HG02981 (cell line): Measurements from ENCODE around the gene RAB27B.

Experiments used
- ATAC-seq: cut with Tn5 transposase; IDR thresholded peaks from one replicate; pipeline ENCODE4 v1.9.1; 2021; ENCODE audit warnings: mild to moderate bottlenecking, moderate library complexity; ENCODE audit not compliant: unreplicated experiment

Gene RAB27B

GRCh38 chr18:54906331-54907185 lies 78.3 kb downstream of the RAB27B start:
- ATAC-seq = no peak

- no peak for ATAC-seq
These were observed 81.3 kb downstream of the RAB27B start for GRCh38 chr18:54909538-54909937.

GRCh38 chr18:54910161-54910919 lies 82.1 kb downstream of the RAB27B start:
- ATAC-seq = no peak

- no peak for ATAC-seq
These were observed 83.3 kb downstream of the RAB27B start for GRCh38 chr18:54911551-54911950.

GRCh38 chr18:54914816-54915215 lies 86.5 kb downstream of the RAB27B start:
- no peak for ATAC-seq

GRCh38 chr18:54916507-54916906 lies 88.2 kb downstream of the RAB27B start:
- ATAC-seq = no peak

GRCh38 chr18:54918060-54918459 lies 89.8 kb downstream of the RAB27B start:
- ATAC-seq = no peak

GRCh38 chr18:54919412-54919811 lies 91.1 kb downstream of the RAB27B start:
- ATAC-seq = no peak

- no peak for ATAC-seq
These were observed 95.2 kb downstream of the RAB27B start for GRCh38 chr18:54923339-54923956.

GRCh38 chr18:54924948-54925347 lies 96.7 kb downstream of the RAB27B start:
- no peak for ATAC-seq

- no peak for ATAC-seq
These were observed 98.5 kb downstream of the RAB27B start for GRCh38 chr18:54926593-54927325.

GRCh38 chr18:54928236-54928635 lies 100.0 kb downstream of the RAB27B start:
- ATAC-seq = no peak

GRCh38 chr18:54931152-54931551 lies 102.9 kb downstream of the RAB27B start:
- no peak for ATAC-seq

- no peak for ATAC-seq
These were observed 104.2 kb downstream of the RAB27B start for GRCh38 chr18:54932472-54932871.

- ATAC-seq = no peak
These were observed 110.2 kb downstream of the RAB27B start for GRCh38 chr18:54938506-54938905.

- ATAC-seq = no peak
These were observed 111.2 kb downstream of the RAB27B start for GRCh38 chr18:54939361-54939917.

- ATAC-seq = no peak
These were observed 113.9 kb downstream of the RAB27B start for GRCh38 chr18:54942144-54942543.

GRCh38 chr18:54942569-54942968 lies 114.3 kb downstream of the RAB27B start:
- ATAC-seq = no peak
